Astrocyte (in vitro differentiated cells and primary cell): ENCODE data around the gene PLXNB2. TPM values are rescaled to one million over a fixed set of nuclear protein-coding genes. Genes with fewer than 3 reads are reported as not detected.
A peak's percentile ranks its signal among the peaks of the same experiment; 100 is the strongest.

ENCODE experiments used
- DNase-seq: peaks from one replicate; pipeline ENCODE4 v3.0.0-alpha.2; 2010; ENCODE audit warnings: low read depth
- FAIRE-seq: peaks from 2 replicates; lab custom pipeline; 2011; peaks lifted over from hg19 to GRCh38; lab: Jason Lieb, UNC
- H2AFZ ChIP-seq: 2 replicates; pipeline ENCODE4 v1.6.0; 2012; ENCODE audit warnings: low read depth, low read length, inconsistent platforms
- H3K27ac ChIP-seq: 2 replicates; pipeline ENCODE4 v1.5.1; 2011; ENCODE audit warnings: low read depth, low read length, inconsistent platforms
- H3K27me3 ChIP-seq: 2 replicates; pipeline ENCODE4 v1.6.0; 2011; ENCODE audit warnings: low read length, inconsistent platforms; ENCODE audit not compliant: insufficient read depth
- H3K36me3 ChIP-seq: 2 replicates; pipeline ENCODE4 v1.5.1; 2011; ENCODE audit warnings: low read length, inconsistent platforms; ENCODE audit not compliant: insufficient read depth
- H3K4me1 ChIP-seq: 2 replicates; pipeline ENCODE4 v1.5.1; 2011; ENCODE audit warnings: low read length, inconsistent platforms; ENCODE audit not compliant: insufficient read depth
- H3K4me2 ChIP-seq: 2 replicates; pipeline ENCODE4 v1.6.0; 2012; ENCODE audit warnings: low read length, inconsistent platforms
- H3K4me3 ChIP-seq: 2 replicates; pipeline ENCODE4 v1.5.1; 2011; ENCODE audit warnings: low read depth, mild to moderate bottlenecking, low read length, inconsistent platforms; ENCODE audit not compliant: insufficient read depth
- H3K79me2 ChIP-seq: 2 replicates; pipeline ENCODE4 v1.6.0; 2012; ENCODE audit warnings: mild to moderate bottlenecking, low read length, inconsistent platforms; ENCODE audit not compliant: insufficient read depth
- H3K9ac ChIP-seq: 2 replicates; pipeline ENCODE4 v1.6.0; 2012; ENCODE audit warnings: mild to moderate bottlenecking, low read length, inconsistent platforms
- H3K9me3 ChIP-seq: 2 replicates; pipeline ENCODE4 v1.5.1; 2012; ENCODE audit warnings: low read depth, mild to moderate bottlenecking, low read length, inconsistent platforms; ENCODE audit not compliant: insufficient read depth
- H4K20me1 ChIP-seq: 2 replicates; pipeline ENCODE4 v1.6.0; 2012; ENCODE audit warnings: low read length, inconsistent platforms; ENCODE audit not compliant: insufficient read depth
- H3K27ac Mint-ChIP-seq: one replicate; pipeline ENCODE4 v1.8.0; 2021; ENCODE audit warnings: mild to moderate bottlenecking, mixed read lengths; ENCODE audit not compliant: unreplicated experiment
- H3K27me3 Mint-ChIP-seq: one replicate; pipeline ENCODE4 v1.8.0; 2021; ENCODE audit warnings: low read depth, mixed read lengths; ENCODE audit not compliant: unreplicated experiment
- H3K36me3 Mint-ChIP-seq: one replicate; pipeline ENCODE4 v1.8.0; 2021; ENCODE audit warnings: low read depth, mixed read lengths; ENCODE audit not compliant: unreplicated experiment
- H3K4me1 Mint-ChIP-seq: one replicate; pipeline ENCODE4 v1.8.0; 2021; ENCODE audit warnings: low read depth, mixed read lengths; ENCODE audit not compliant: unreplicated experiment
- H3K4me3 Mint-ChIP-seq: one replicate; pipeline ENCODE4 v1.8.0; 2021; ENCODE audit warnings: mild to moderate bottlenecking, moderate library complexity, mixed read lengths; ENCODE audit not compliant: unreplicated experiment
- H3K9me3 Mint-ChIP-seq: one replicate; pipeline ENCODE4 v1.8.0; 2021; ENCODE audit warnings: mild to moderate bottlenecking, mixed read lengths; ENCODE audit not compliant: unreplicated experiment
- EZH2 ChIP-seq: IDR thresholded peaks from 2 replicates; pipeline ENCODE4 v1.6.1; 2012; ENCODE audit warnings: mild to moderate bottlenecking, low read length, inconsistent platforms; ENCODE audit not compliant: insufficient read depth
- total RNA-seq: library from RNA; stranded (reverse); gene quantifications from 2 replicates; pipeline ENCODE4 v1.2.1, GENCODE V29; 2021
- TF ChIP-seq, protein P1 (sequence below): IDR thresholded peaks from 2 replicates; pipeline ENCODE4 v1.5.1; 2011; ENCODE audit warnings: low read depth, mild to moderate bottlenecking, inconsistent platforms, low read length, moderate library complexity; ENCODE audit not compliant: insufficient read depth

PLXNB2 gene
- total RNA-seq, 1 donor from 2014 or later, result 327 TPM

DNA sequence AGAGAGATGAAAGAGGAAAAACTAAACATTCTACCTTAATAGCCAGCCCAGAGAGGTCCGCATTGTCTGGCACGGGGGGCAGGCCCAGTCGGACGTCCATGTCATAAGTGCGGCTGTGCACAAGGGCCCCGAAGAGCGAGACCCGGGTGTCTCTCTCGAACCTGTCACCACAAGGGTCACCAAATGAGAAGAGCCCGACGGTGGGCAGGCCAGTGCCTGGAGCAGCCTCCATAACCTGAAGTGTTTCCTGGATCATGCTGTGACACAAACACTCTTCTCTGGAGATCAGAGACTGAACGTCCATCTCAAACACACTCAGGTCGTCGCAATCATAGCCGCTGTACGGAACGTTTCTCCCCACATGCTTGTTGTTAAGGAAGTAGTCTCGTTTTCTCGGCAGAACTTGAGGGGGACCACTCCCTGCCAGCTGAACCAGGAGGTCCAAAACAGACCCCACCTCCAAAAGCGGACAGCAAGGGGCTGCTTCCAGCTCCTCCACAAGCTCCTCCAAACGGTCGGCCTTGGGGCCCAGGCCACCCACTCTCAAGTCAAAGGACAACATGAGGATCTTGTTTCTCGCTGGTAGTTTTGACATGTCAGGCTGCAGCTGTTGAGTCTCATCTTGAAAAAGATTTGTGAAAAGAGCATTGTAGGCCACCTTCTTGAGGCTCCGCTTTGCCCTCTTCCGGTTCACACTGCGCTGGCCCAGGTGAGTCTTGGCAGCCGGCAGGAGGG, 63.6 kb downstream of the PLXNB2 start:
- peak overlapping the region; percentile 94 for H3K9ac ChIP-seq
- peaks cover 66% of the 10 kb centered on the region for H4K20me1 ChIP-seq
- peak overlapping the region; percentile 47 for H3K27ac ChIP-seq
- no peak for TF ChIP-seq EZH2
- TF ChIP-seq, protein P1, sequence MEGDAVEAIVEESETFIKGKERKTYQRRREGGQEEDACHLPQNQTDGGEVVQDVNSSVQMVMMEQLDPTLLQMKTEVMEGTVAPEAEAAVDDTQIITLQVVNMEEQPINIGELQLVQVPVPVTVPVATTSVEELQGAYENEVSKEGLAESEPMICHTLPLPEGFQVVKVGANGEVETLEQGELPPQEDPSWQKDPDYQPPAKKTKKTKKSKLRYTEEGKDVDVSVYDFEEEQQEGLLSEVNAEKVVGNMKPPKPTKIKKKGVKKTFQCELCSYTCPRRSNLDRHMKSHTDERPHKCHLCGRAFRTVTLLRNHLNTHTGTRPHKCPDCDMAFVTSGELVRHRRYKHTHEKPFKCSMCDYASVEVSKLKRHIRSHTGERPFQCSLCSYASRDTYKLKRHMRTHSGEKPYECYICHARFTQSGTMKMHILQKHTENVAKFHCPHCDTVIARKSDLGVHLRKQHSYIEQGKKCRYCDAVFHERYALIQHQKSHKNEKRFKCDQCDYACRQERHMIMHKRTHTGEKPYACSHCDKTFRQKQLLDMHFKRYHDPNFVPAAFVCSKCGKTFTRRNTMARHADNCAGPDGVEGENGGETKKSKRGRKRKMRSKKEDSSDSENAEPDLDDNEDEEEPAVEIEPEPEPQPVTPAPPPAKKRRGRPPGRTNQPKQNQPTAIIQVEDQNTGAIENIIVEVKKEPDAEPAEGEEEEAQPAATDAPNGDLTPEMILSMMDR, result no peak
- no peak for FAIRE-seq
- H3K4me1 ChIP-seq, result peaks cover 35% of the 10 kb centered on the region
- peak overlapping the region; percentile 83 for H3K4me3 ChIP-seq
- H3K27me3 ChIP-seq, result no peaks in the 10 kb centered on the region
- no peaks in the 10 kb centered on the region for H3K27me3 Mint-ChIP-seq
- H2AFZ ChIP-seq, result peak overlapping the region; percentile 68
- H3K9me3 Mint-ChIP-seq, result no peaks in the 10 kb centered on the region
- H3K27ac Mint-ChIP-seq, result peak overlapping the region; percentile 91
- peaks cover 12% of the 10 kb centered on the region for H3K4me1 Mint-ChIP-seq
- no peaks in the 10 kb centered on the region for H3K9me3 ChIP-seq
- H3K4me3 Mint-ChIP-seq, result peak overlapping the region; percentile 97
- no peaks in the 10 kb centered on the region for H3K36me3 ChIP-seq
- no peak for DNase-seq
- peaks cover 88% of the 10 kb centered on the region for H3K79me2 ChIP-seq
- H3K36me3 Mint-ChIP-seq, result peaks cover 5% of the 10 kb centered on the region
- peak overlapping the region; percentile 99 for H3K4me2 ChIP-seq

DNA sequence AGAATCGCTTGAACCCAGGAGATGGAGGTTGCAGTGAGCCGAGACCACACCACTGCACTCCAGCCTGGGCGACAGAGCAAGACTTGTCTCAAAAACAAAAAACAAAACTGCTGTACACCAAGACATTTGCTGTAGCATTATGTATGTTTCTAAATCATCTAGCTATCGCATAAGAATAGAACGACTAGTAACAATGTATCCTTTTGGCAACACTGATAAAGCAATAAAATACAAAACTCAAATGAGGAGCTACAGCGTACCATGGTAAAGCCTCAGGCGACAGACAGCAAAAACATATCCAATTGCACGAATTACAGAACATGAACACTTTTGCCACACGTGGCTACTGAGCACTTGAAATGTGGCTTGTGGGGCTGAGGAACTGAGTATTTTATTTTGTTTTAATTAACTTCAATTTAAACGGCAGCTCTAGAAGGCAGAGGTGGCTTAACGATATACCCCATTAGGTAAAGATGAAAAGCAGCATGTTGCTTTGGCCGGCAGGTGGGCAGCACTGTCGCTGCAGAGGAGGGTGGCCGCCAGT, 65.0 kb downstream of the PLXNB2 start:
- no peak overlapping the region for H3K27ac Mint-ChIP-seq
- H3K4me2 ChIP-seq, result peak overlapping the region; percentile 99
- H3K4me3 ChIP-seq, result peak overlapping the region; percentile 60
- FAIRE-seq (no peak), DNase-seq (no peak)
- H3K9me3 ChIP-seq, result no peaks in the 10 kb centered on the region
- H3K4me1 Mint-ChIP-seq, result peaks cover 12% of the 10 kb centered on the region
- no peak overlapping the region for H2AFZ ChIP-seq
- H3K4me1 ChIP-seq, result peaks cover 28% of the 10 kb centered on the region
- no peaks in the 10 kb centered on the region for H3K27me3 ChIP-seq
- no peak overlapping the region for H3K27ac ChIP-seq
- H3K4me3 Mint-ChIP-seq, result peak overlapping the region; percentile 97
- H3K9ac ChIP-seq, result peak overlapping the region; percentile 45
- no peak for TF ChIP-seq EZH2
- TF ChIP-seq, protein P1, result no peak
- H3K9me3 Mint-ChIP-seq, result no peaks in the 10 kb centered on the region
- peaks cover 5% of the 10 kb centered on the region for H3K36me3 Mint-ChIP-seq
- H3K36me3 ChIP-seq, result no peaks in the 10 kb centered on the region
- peaks cover 67% of the 10 kb centered on the region for H4K20me1 ChIP-seq
- H3K79me2 ChIP-seq, result peaks cover 89% of the 10 kb centered on the region
- H3K27me3 Mint-ChIP-seq, result no peaks in the 10 kb centered on the region

- H3K27ac Mint-ChIP-seq, result no peak overlapping the region
Measured at GRCh38 chr22:50238755-50239154, 68.7 kb downstream of the PLXNB2 start.

More at GRCh38 chr22:50238755-50239154, 68.7 kb downstream of the PLXNB2 start:
- H2AFZ ChIP-seq, result no peak overlapping the region
- Mint-ChIP-seq H3K4me1 (peaks cover 14% of the 10 kb centered on the region), H3K36me3 (peaks cover 8% of the 10 kb centered on the region), H3K27me3 (no peaks in the 10 kb centered on the region), H3K4me3 (no peak overlapping the region), H3K9me3 (no peaks in the 10 kb centered on the region)
- H3K36me3 ChIP-seq, result no peaks in the 10 kb centered on the region
- no peak overlapping the region for H3K4me3 ChIP-seq
- H3K9ac ChIP-seq, result no peak overlapping the region
- no peak overlapping the region for H3K27ac ChIP-seq
- H3K4me2 ChIP-seq, result no peak overlapping the region
- DNase-seq, result no peak
- H3K79me2 ChIP-seq, result peaks cover 88% of the 10 kb centered on the region
- peaks cover 4% of the 10 kb centered on the region for H3K9me3 ChIP-seq
- H4K20me1 ChIP-seq, result peaks cover 84% of the 10 kb centered on the region
- FAIRE-seq, result no peak
- H3K27me3 ChIP-seq, result no peaks in the 10 kb centered on the region
- peaks cover 11% of the 10 kb centered on the region for H3K4me1 ChIP-seq
- no peak for TF ChIP-seq EZH2
- TF ChIP-seq, protein P1, result no peak
